HG02571 (cell line): Measurements from ENCODE around the gene STX1B.
"Not testable (repeated sequence)": the region's sequence is repeated elsewhere in the genome, so short reads cannot be mapped to it uniquely, and the experiment has no call there.

Experiments used
- ATAC-seq: cut with Tn5 transposase; IDR thresholded peaks from one replicate; pipeline ENCODE4 v1.9.1; 2021; ENCODE audit warnings: mild to moderate bottlenecking, moderate library complexity; ENCODE audit not compliant: unreplicated experiment

Gene STX1B

GRCh38 chr16:31010585-31011325, at the start of gene STX1B:
Gene STX1B (minus strand): TSS chr16:31010638. CDS start chr16:31010396, 242 bp downstream.
- no peak for ATAC-seq

- ATAC-seq = no peak
Measured at GRCh38 chr16:31055613-31056012, 45.2 kb upstream of the STX1B start.

GRCh38 chr16:31052114-31052513, 41.7 kb upstream of the STX1B start:
- no peak for ATAC-seq

- no peak for ATAC-seq
Measured at GRCh38 chr16:31050280-31051030, 40.0 kb upstream of the STX1B start.

- no peak for ATAC-seq
Measured at GRCh38 chr16:31043898-31044481, 33.6 kb upstream of the STX1B start.

- ATAC-seq = no peak
Measured at GRCh38 chr16:31043352-31043751, 32.9 kb upstream of the STX1B start.

GRCh38 chr16:31042866-31043265, 32.4 kb upstream of the STX1B start:
- ATAC-seq = no peak

GRCh38 chr16:31038993-31039392, 28.6 kb upstream of the STX1B start:
- ATAC-seq = no peak

GRCh38 chr16:31036691-31037090, 26.3 kb upstream of the STX1B start:
- ATAC-seq = no peak

GRCh38 chr16:31033709-31034492, 23.5 kb upstream of the STX1B start:
- peak; percentile 40 for ATAC-seq

- peak; percentile 78 for ATAC-seq
Measured at GRCh38 chr16:31032736-31033708, 22.6 kb upstream of the STX1B start, which contains the start of gene STX4. Gene STX4 (plus strand): TSS chr16:31033558. CDS start chr16:31033806, 248 bp downstream.

GRCh38 chr16:31031276-31031675, 20.8 kb upstream of the STX1B start:
- ATAC-seq = no peak

GRCh38 chr16:31029272-31029671, 18.8 kb upstream of the STX1B start:
- no peak for ATAC-seq

- ATAC-seq = no peak
Measured at GRCh38 chr16:31025339-31025738, 14.9 kb upstream of the STX1B start.

- ATAC-seq = no peak
Measured at GRCh38 chr16:31023627-31024226, 13.3 kb upstream of the STX1B start.

GRCh38 chr16:31023252-31023602, 12.8 kb upstream of the STX1B start:
- ATAC-seq = no peak

- no peak for ATAC-seq
Measured at GRCh38 chr16:31022544-31023251, 12.3 kb upstream of the STX1B start.

- no peak for ATAC-seq
Measured at GRCh38 chr16:31020536-31020935, 10.1 kb upstream of the STX1B start.

GRCh38 chr16:31017756-31018155, 7.3 kb upstream of the STX1B start:
- ATAC-seq = not testable (repeated sequence)
